Putamen (tissue), 1 donor: Measurements from ENCODE around the gene MGMT.
"Not testable (repeated sequence)": the region's sequence is repeated elsewhere in the genome, so short reads cannot be mapped to it uniquely, and the experiment has no call there.

ENCODE experiments used
- DNase-seq: peaks from one replicate; pipeline ENCODE4 v3.0.0-alpha.2; 2016; ENCODE audit warnings: low spot score

Gene MGMT

GRCh38 chr10:129466703-129467358 lies at the start of gene MGMT:
Gene MGMT, plus strand, starts transcription at chr10:129467241.
- peak; percentile 91 for DNase-seq

GRCh38 chr10:129417870-129418269 lies 49.2 kb upstream of the MGMT start:
- no peak for DNase-seq

GRCh38 chr10:129418496-129419225 lies 48.4 kb upstream of the MGMT start:
- no peak for DNase-seq

- no peak for DNase-seq
Measured at GRCh38 chr10:129419397-129419796, 47.6 kb upstream of the MGMT start.

GRCh38 chr10:129421399-129422010 lies 45.5 kb upstream of the MGMT start:
- no peak for DNase-seq

GRCh38 chr10:129424978-129425377 lies 42.1 kb upstream of the MGMT start:
- DNase-seq: no peak

DNA sequence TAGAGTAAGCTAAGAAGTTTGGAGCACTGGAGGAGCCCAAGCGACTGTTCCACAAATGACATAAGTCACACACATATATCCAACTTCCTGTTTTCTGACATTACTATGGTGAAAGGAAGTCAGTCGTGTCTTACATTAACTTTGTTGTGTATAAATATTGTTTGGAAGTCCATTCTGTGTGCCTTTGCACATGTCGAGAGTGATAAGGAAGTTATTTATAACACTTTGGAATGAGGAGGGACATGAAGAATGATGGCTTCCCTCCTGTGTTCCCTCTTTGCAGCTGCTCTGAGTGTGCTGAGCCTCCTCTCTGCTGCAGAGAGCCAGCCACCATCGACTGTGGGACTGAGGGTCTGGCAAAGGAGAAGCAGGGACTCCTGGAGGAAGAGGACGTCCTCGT lies 40.4 kb upstream of the MGMT start:
- no peak for DNase-seq

DNA sequence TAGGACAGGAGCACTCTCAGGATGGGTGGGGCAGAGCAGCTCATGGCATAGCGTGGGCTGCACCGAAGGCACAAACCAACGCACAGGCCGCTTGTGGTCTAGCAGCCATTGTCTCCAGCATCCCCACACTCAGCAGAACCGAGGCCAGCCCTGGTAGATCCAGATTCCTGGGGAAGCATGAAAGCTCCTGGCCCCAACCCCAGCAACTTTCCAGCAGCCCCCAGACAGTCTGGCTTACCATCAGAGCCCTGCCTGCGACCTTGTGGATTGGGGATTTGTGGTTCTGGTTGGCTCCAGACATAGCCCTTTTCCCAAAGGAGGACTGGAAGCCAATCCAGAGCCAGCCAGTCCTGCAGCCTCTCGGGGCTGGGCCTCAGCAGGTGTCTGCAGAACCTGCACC lies 33.8 kb upstream of the MGMT start:
- no peak for DNase-seq

- not testable (repeated sequence) for DNase-seq
Measured at GRCh38 chr10:129435724-129436123, 31.3 kb upstream of the MGMT start.

DNA sequence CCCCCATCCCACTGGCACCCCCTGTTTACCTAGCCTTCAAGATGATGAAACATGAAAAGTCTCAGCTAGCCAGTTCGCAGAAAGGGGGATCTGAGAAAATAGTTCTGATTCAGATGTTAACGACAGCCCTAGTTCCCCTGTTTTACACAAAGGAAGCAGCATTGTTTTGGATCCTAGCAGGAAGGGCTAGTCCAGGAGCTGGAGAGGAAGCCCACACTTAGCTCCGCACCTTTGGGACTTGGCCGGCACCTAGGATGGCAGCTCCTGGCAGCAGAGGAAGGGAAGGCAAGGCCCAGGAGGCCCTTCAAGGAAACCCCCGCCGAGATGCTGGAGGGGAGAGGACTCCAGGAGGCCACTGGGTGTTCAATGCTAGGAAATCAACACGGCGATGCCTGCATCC lies 29.0 kb upstream of the MGMT start:
- DNase-seq: no peak

GRCh38 chr10:129440247-129440646 lies 26.8 kb upstream of the MGMT start:
- no peak for DNase-seq

GRCh38 chr10:129440722-129441316 lies 26.2 kb upstream of the MGMT start:
- no peak for DNase-seq

DNA sequence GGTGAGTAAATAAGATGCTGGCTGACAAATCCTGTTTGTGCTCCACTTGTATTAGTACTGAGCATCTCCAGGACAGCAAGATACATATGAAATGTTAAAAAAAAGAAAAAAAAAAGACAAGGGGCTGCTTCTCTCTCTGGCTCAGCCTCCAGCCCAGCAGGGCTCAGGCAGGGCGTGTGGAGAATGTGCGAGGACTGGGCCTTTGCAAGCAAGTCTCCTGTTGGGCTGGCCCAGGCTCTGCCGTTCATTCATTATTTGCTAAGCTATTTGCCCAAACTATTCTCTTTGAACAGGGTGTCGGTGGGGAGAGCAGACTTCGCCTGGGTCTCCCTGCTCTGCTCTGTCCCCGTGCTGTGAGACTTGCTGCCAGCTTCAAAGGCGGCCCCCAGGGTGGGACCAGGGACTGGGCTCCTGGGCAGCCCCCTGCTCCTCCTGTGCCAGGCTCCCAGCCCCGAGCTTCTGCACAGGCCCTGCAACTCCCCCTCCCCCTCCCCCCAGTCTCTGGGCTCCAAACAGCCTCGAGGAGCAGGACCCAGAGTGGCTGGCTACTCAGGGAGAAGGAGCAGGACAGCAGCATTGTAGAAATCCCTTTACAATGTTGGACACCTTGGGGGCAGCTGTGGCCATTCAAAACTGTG lies 25.6 kb upstream of the MGMT start:
- no peak for DNase-seq

DNA sequence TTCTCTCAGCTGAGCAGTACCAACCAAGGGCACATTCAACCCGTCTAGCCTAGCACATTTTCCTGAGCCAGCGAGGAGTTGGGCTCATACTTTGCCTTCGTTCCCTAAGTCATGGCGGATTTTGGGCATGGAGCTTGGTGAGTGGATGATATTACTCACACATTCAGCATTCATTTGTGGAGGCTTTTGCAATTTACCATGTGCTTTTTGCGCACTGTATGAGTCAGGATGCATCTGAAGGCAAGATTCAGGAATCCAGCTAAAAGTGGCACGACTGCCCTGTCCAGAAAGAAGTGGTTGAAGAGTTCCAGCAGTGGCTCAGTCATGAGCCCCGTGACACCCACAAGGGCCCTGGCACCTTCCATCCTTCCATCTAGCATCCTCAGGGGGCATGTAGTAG lies 24.2 kb upstream of the MGMT start:
- no peak for DNase-seq

- no peak for DNase-seq
Measured at GRCh38 chr10:129444359-129444758, 22.7 kb upstream of the MGMT start.

DNA sequence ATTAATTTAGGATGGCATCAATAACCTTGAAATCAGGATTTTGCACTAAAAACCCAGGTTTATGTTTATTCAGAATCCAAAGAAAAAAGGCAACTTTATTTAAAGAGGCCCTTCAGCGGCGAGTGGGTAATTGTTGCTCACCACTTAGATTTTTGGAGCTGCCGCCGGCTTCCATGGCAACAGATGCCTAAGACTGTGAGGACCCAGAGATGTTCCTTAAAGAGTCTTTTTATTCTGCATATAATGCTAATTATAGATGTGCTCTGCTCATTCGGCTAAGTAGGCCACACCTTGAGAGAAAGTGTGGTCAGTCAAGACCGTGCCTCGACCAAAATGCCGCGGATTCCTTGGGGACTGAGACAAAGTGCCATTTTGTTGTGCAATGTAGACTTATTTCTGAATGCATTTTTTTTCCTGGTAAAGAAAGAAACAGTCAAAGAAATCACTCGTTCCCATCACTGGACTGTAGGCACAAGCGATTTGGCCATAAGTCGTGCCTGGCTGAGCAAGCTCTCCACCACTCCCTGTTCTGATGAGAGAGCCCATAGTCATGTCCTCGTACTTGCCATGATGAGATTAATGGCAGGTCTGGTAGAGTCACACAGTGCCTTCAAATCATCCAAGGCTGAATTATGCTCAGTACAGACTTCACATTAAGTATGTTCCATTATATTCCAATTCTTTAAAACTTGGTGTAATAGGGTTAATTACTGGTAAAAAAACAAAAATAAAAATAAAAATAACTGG lies 21.4 kb upstream of the MGMT start:
- no peak for DNase-seq

DNA sequence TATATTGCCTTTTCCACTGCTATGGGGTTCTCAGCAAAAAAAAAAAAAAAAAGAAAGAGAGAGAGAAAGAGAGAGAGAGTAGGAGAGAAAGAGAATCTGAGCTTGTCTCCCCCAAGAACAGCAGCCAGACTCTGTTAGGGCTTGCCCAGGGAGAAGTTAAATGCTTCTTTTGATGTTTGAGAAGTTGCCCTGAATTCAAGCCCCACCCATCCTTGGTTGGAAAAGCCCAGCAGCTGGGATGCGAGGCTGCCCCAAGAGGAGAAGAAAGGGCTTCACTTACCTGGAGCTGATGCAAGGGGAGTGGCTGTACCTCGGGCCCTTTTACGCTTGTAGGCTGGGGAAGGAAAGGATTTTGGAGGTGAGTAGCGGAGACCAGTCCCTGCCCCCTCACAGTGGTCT lies 20.9 kb upstream of the MGMT start:
- no peak for DNase-seq

GRCh38 chr10:129447486-129447885 lies 19.6 kb upstream of the MGMT start:
- no peak for DNase-seq

GRCh38 chr10:129448086-129448485 lies 19.0 kb upstream of the MGMT start:
- no peak for DNase-seq

DNA sequence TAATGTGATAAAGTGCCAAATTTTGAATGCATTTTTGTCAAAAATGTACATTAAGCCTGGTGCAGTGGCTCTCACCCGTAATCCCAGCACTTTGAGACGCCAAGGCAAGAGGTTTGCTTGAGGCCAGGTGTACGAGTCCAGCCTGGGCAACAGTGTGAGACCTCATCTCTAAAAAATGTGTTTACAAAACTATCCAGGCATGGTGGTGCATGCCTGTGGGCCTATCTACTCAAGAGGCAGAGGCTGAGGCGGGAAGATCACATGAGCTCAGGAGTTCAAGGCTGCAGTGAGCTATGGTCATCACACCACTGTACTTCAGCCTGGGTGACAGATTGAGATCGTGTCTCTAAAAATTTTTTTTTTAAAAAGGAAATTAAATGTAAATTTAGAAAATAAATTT lies 18.5 kb upstream of the MGMT start:
- DNase-seq: no peak

DNA sequence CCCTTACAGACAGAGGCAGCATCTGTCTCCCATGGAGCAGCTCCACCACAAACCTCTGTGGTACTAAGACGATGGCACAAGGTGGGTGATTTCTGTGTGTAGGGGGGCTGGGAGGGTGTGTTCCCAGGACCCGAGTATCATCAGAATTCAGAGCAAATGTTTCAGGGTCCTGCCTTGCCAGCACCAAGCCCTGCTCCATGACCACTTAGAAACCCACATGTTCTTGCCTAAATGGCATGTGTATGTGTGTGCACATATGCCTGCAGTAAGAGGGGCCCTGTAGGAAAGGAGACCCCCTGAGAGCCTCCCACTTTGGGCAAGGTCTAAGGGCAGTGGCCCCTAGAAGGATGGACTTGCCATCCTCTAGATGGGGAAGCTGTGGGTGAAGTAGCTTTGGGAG lies 17.1 kb upstream of the MGMT start:
- DNase-seq: no peak

- no peak for DNase-seq
Measured at GRCh38 chr10:129450391-129450790, 16.6 kb upstream of the MGMT start.
